Stimulated activated CD4-positive, alpha-beta T cell treated with anti-CD3 and anti-CD28 coated beads, Interleukin-15, amount 100 ng/mL, for 1 hour (primary cell): Measurements from ENCODE around the gene IFNB1.

Experiments used
- DNase-seq, 2 donors: peaks; one replicate each; pipeline ENCODE4 v3.0.0-alpha.2; 2020; ENCODE audit warnings: low read depth in 1 of 2, low spot score in 1 of 2

IFNB1 gene

DNA sequence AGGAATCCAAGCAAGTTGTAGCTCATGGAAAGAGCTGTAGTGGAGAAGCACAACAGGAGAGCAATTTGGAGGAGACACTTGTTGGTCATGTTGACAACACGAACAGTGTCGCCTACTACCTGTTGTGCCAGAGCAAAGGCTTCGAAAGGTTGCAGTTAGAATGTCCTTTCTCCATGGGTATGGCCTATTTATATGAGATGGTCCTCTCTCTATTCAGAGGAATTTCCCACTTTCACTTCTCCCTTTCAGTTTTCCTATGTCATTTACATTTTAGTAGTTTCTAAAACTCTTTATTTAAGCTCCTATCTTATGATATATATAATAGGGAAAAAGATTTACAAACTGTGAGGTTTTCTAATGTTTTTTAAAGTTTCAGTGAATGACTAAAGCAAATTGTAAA is at the start of gene IFNB1:
IFNB1 (minus strand) TSS at position 162 of the 400 bp plus-strand sequence; CDS start at position 89, 73 bp downstream.
- DNase-seq, result no peak

DNA sequence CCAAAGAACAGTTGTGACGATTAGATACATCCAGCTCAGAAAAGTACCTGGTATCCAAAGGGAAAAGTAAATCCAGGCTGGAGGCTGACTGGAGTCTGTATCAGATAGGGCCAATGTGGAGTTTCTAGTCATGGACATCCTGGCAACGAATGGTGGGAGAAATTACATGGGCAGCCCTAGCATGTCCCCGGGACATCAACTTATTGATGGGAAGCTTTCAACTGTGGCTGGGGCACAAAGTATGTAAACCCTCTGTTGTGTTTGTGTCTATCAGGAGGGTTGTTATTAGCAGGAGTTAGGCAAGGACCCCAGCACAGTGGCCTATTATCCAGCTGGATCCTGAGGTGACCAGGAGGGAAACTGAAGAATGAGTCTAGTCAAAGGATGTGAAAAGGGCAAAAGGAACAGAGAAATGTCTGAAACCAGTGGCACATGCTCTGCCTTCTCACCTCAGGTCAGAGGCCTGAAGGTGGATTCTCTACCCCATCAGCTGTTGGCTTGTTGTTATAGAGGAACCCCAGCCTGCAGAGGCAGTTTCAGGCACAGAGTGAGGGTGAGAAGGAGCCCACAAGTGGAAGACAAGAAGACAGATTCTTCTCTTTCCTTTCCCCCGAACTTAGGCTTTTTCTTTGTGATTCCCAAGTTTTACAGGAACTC is 44.0 kb upstream of the IFNB1 start:
- no peak for DNase-seq

DNA sequence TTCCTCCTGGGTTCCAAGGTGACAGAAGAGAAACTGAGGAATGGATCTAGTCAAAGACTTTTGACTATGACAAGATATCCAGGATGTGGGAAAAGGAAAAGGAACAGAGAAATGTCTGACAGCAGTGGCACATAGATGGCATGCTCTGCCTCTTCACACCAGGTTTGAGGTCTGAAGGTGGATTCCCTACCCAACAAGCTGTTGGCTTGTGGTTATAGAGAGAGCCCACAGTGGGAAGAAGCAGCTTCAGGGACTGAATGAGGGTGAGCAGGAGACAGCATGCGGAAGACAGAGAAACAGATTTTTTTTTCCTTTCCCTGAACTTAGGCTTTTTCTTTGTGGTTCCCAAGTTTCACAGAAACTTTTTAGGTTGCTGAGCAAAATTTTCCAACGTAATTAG is 43.3 kb upstream of the IFNB1 start:
- DNase-seq, result no peak

DNA sequence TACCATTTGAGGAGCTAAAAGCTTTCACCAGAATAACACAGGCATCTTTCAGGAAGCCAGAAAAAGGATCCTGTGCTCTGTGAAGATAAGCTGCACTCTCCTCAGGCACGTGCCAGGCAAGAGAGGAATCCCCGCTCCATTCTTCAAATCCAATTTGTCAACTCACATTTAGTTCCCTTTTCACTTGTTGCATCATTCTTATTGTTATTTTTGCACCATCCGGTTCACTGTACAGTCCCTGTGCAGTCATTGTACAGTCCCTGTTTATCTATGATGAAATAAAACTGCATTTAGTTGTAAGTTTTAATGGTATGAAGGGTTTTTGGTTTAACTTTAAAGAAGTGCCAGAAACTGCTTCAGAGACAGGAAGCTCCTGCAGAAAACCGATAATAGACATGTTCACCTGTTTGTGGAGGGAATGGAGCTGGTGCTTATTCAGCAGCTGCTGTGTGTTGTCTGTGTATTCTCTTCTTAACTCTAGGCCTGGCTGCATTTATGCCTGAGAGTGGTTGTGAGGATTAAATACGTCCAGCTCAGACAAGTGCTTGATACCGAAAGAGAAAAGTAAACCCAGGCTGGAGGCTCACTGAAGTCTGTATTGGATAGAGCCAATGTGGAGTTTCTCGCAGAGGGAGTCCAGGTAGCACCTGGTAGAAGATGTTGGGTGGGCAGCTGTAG is 41.5 kb upstream of the IFNB1 start:
- no peak for DNase-seq

DNA sequence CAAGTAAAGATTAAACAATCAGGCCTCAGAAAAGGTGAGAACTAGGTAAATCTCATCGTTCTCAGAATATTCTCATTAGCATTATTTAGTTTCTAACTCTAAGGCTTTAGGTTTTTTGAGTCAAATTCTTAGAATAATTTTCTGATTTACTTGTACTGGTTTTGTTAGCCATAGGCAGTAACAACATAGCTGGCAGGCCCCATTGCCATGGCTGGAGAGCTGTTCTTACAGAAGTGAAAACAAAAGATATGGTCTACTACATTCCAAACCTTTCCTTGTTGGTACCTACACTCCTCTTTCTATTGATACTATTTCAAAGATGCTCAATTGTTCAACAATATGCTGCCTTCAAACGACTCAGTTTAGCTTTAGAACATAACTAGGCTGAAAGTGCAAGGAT is 36.6 kb upstream of the IFNB1 start:
- DNase-seq, result no peak

DNA sequence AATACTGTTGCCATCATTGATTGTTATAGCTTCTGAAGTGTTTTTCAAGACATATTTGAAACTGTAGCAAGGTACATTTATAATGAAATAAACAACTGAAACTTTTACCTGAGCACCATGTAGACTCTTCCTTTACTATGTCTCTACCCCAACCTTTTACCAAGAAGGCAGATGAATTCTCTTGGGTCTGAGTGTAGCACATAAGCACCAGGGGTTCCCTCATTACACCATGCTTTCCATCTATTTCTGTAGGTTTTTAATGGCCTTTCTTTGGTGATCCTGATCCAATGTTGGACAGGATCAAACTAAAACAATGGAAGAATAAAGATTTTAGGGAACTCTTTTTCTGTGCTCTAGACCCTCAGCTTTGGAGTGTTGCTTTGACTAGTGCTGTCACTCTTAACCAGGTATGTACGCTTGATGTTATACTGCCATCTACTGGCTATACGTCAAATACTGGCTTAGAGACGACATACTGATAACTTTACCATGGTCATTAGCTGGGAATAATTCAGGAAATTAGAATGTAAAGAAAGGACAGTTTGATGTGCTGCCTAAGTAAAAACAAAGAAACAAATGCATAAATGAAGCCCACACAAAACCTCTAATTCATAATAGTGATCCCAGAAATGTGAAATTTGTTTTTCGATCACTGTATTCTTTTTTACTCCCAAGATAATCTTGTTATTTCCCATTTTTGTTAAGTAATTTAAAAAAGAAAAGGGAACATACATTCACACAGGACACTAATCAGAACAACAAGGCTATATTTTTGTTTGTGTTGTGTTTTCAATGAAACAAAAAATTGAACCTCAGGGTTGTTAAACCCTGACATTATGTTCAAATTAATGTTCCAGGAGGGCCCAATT is 33.2 kb upstream of the IFNB1 start:
- DNase-seq, result no peak

DNA sequence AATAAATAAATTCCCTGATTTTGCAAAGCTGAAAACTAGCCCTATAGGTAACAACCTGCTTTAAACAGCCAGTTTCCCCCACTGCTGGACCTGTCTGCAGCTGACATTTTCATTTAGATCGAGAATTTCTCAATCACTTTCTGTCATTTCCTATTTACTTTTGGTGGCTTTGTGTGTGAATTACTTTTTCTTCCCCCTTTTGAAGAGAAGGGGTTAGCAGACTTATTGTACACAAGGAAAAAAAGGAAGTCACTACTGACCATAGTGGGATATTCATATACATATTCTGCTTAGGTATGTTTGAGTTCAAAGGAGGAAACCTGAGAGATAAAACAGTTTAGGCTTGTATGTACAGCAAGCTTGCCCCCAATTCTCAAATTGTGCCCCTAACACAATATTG is 27.0 kb upstream of the IFNB1 start:
- DNase-seq, result no peak

DNA sequence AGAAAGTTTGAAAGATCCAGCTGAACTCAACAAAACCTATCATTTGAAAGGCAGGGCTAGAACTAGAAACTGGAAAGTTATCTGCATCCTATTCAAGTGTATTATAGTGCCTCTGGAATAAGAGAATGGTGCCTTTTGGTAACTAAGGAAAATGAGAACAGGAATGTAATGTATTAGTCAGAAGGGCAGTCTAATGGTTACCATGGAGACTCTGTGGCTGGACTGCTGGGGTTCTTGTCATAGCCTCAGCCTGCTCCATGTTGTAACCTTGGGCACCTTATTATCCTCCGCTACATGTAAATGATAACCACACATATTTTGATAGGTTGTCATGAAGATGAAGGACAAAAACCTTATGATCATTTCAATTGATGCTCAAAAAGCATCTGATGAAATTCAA is 24.6 kb upstream of the IFNB1 start:
- no peak for DNase-seq

DNA sequence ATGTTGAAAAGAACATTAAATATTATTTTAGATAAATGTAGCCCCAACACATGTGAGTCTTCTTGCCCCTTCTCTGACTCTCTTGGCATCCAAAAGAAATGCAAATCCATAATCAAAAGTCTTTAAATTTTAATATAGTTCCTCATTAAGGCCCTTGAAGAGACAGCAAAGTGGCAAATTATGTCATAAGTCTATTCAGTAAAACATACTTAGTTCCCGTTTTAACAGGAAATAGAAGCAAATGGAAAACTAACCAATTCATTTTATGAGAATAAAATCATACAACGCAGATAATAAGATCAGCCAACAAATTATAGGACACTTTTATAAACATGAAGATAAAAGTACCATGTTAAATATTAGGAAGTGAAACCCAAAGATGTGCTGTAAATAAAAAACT is 20.1 kb upstream of the IFNB1 start:
- DNase-seq, result no peak

DNA sequence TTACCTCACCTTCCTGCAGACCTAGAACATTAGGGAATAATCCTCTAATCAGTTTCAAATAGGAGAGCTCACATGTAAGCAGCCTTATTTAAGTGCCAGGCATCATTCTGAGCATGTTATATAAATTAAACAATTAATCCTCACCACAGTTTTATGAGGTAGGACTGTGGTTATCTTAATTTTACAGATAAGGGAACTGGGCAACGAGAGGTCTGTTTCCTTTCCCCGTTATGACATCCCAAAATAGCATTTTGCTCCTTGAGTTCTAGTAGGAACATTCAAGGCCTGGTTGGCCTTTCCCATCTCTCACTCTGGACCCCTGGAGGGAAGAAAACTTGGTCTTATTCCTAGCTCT is 19.1 kb upstream of the IFNB1 start:
- DNase-seq, result no peak

DNA sequence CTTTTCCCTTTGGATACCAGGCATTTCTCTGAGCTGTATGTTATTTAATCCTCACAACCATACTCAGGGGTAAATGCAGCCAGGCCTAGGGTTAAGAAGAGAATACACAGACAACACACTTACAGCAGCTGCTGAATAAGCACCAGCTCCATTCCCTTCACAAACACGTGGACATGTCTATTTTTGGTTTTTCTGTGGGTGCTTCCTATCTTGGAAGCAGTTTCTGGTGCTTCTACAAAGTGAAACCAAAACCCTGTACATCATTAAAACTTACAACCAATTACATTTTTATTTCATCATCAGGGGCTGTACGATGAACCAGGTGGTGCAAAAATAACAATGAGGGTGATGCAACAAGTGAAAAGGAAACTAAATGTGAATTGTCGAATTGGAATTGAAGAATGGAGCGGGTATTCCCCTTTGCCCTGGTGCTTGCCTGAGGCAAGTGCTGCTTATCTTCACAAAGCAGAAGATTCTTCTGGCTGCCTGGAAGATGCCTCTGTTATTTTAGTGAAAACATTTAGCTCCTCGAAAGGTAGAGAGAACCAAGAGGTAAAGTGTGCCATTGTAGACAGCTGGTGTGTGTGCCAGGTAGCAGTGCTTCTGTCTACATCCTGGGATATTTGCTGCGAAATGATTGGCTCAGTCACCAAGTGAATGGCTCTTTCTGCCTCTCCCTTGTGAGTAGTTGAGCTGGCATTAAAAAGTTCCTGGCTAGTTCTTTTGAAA is 18.6 kb upstream of the IFNB1 start:
- DNase-seq, result peak in 1 of 2 donors; percentile 4

DNA sequence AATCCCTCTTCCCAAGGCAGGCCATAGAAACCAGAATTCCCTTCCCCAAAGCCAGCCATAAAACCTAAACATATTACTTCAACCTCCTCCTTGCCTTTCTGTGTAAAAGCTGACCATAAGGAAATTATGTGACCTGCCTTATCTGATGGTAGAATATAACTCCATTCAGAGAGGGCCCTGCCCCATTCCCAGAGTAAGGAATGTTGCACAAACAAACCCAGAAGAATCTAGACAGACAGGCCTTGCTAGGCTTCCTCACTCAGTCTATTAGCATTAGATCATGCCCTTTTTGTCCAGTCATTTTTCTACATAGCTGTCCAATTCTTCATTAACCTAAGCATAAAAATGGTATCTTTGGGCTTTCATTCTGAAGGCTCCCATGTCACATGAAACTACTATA is 17.8 kb upstream of the IFNB1 start:
- no peak for DNase-seq

DNA sequence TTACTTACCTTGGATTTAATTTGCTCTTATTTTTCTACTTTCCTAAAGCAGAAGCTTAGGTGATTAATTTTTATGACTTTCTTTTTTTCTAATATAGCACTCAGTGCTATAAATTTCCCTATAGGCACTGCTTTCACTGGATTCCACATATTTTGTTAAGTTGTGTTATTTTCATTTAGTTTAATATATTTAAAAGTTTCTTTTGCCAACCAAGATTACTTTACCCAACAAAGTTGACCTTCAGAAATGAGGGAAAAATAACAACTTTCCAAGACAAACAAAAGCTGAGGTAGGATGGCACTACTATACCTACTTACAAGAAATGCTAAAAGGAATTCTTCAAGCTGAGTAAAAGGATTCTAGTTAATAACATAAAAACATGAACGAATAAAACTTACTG is 8.8 kb upstream of the IFNB1 start:
- no peak for DNase-seq

DNA sequence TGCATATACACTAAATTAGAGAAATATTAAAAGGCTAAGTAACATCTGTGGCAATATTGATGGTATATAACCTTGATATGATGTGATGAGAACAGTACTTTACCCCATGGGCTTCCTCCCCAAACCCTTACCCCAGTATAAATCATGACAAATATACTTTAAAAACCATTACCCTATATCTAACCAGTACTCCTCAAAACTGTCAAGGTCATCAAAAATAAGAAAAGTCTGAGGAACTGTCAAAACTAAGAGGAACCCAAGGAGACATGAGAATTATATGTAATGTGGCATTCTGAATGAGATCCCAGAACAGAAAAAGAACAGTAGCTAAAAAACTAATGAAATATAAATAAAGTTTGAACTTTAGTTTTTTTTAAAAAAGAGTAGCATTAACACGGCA is 7.3 kb upstream of the IFNB1 start:
- no peak for DNase-seq

DNA sequence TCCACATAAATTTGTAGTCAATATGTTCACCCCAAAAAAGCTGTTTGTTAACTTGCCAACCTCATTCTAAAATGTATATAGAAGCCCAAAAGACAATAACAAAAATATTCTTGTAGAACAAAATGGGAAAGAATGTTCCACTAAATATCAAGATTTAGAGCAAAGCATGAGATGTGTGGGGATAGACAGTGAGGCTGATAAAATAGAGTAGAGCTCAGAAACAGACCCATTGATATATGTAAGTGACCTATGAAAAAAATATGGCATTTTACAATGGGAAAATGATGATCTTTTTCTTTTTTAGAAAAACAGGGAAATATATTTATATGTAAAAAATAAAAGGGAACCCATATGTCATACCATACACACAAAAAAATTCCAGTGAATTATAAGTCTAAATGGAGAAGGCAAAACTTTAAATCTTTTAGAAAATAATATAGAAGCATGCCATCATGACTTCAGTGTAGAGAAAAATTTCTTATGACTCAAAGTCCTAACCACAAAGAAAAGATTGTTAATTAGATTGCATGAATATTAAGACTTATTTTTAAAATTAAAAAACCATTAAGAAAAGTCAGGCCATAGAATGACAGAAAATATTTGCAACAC is 6.6 kb upstream of the IFNB1 start:
- no peak for DNase-seq

DNA sequence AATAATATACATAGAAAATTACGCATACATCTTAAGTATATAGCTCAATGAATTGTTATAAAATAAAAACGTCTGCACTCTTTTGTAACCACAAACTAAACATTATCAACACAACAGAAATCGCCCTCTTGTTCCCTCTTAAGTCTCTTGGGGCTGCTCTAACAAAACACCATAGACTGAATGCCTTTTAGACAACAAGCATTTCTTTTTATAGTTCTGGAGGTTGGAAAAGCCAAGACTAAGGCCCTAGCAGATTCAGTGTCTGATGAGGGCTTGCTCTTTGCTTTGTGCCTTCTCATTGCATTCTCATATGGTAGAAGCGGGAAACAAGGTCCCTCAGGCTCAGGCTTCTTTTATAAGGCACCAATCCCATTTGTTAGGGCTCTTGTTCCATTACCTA is 4.9 kb upstream of the IFNB1 start:
- DNase-seq, result no peak

DNA sequence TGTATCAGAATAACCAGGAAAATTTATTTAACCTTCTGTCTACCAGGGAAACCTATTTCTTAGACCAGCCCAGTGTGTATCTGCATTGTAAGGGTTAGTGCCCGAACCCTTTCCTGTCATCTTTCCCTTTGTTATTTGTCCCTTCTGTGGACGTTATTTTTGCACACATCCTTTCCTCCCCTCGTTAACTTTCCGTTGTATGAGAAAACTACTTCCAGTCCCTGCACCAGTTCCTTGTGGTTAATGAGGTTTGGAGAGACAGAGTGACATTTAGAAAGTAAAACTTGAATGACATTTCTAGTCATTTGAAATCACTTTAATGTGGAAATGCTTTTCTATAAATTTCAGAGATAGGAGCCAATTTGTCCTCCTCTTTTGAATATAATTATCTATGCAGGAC is 4.3 kb upstream of the IFNB1 start:
- no peak for DNase-seq

DNA sequence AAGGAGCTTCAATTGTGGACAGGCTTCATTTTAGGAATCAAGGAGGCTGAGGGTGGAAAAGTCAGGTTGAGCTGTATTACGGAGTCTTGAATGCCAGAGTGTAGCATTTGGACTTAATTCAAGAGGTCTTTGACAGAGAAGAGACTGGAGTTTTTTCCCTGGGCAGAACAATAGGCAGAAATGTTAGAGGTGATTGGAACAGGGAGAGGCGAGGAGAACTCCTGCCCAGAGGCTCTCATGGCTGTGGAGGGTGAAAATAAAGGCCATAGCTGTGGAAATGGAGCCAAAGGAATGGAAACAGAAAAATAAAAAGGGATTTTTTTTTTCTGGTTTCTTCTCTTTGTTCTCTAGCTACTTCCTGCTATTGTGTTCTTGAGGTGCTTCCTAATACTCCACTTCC is 3.7 kb upstream of the IFNB1 start:
- no peak for DNase-seq

DNA sequence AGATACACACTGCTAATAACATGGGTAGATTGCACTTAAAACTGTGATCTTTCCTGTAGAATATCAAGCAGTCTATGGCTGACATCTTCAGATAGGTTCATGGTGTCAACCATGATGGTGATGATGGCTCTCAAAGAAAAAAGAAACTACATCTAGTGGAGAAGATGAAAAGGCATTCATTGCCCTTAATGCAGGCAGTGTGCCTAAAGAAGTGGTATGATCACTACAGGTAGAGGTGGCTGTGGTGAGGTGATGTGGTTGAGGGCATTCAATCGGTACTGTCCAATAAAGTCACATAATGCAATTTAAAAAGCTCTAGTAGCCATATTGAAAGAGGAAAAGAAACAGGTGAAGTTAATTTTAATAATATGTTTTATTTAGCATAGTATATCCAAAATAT is 3.1 kb upstream of the IFNB1 start:
- no peak for DNase-seq

DNA sequence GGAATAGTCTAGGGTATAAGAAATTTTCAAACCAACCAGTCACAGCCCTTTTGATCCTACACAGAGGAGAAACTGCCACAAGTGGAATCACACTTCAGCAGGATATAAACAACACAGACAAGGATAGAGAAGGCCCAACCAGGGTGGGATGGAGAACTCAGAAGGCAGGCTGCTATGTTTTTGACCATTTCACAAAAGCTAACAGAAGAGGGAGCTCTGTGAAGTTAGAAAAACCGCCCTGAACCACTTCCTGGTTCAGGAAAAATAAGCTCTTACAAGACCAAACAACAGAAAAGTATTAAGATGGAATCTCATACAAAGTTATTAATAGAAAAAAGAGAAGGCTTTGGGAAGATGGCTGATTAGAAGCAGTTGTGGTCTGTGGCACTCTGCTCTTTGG is 960 bp upstream of the IFNB1 start:
- no peak for DNase-seq

DNA sequence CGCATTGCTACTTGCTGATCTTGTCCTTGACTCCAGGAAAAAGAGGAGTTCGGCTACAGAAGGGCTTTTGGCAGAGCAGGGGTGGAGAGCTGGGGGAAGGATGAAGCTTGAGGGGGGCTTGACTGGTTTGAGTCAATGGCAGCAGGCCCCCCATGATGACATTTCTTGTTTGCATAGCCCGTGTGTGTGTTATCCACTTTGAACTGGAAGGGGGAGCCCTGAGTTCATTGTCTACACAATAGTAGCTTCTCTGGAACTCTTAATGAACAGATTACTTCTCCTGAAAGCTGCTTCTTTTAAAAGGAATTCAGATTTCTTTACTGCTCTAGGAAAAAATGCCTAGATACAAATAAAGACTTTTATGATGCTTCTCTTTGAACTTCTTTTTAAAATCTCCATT is 2.3 kb downstream of the IFNB1 start:
- DNase-seq, result no peak
